GM19328 (cell line): ENCODE measurements around the gene SLC7A9.
"Not testable (repeated sequence)": the region's sequence is repeated elsewhere in the genome, so short reads cannot be mapped to it uniquely, and the experiment has no call there.

Experiments used
- ATAC-seq: cut with Tn5 transposase; IDR thresholded peaks from one replicate; pipeline ENCODE4 v1.9.1; 2021; ENCODE audit warnings: mild to moderate bottlenecking, moderate library complexity; ENCODE audit not compliant: unreplicated experiment

SLC7A9 gene

GRCh38 chr19:32885255-32885654 lies 15.7 kb upstream of the SLC7A9 start:
- ATAC-seq, result not testable (repeated sequence)

GRCh38 chr19:32881766-32882165 lies 12.2 kb upstream of the SLC7A9 start:
- ATAC-seq, result no peak

GRCh38 chr19:32880622-32881021 lies 11.1 kb upstream of the SLC7A9 start:
- ATAC-seq, result no peak

DNA sequence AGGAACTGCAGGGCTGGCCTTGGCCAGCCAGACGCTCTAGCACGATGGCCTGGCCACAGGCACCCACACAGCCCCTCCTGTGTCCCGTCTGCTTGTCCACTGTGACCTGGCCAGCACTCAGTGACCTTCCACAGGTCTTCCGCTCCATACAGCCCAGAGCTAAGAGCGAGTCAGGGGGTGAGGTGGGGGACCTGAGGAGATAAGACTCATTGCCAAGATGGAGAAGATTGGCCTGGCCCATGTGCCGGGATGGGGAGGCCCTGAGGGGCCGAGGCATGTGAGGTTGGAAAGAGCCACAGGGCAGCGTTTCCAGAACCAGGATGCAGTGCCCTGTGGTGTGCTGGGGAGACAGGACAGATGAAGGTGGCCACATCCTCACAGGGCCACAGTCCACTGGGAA lies 10.2 kb upstream of the SLC7A9 start:
- no peak for ATAC-seq

DNA sequence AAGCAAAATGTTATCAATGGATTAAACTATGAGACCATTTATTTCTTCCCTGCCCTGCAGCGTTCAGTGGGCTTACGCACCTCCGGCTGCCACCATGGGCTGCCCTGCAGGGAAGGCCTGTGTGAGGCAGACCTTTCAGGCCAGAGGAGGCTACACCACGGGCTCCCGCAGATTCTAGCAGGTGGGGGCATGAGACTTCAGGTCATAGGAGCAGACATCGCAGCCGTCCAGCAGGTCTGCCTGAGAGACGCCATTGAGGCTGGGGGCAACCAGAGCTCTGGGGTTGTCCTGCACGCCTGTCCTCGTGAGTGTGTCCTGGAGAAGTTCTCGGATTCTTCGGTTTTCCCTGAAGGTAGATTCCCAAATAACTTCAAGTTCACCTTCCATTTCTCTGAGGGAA lies 9.4 kb upstream of the SLC7A9 start:
- no peak for ATAC-seq

DNA sequence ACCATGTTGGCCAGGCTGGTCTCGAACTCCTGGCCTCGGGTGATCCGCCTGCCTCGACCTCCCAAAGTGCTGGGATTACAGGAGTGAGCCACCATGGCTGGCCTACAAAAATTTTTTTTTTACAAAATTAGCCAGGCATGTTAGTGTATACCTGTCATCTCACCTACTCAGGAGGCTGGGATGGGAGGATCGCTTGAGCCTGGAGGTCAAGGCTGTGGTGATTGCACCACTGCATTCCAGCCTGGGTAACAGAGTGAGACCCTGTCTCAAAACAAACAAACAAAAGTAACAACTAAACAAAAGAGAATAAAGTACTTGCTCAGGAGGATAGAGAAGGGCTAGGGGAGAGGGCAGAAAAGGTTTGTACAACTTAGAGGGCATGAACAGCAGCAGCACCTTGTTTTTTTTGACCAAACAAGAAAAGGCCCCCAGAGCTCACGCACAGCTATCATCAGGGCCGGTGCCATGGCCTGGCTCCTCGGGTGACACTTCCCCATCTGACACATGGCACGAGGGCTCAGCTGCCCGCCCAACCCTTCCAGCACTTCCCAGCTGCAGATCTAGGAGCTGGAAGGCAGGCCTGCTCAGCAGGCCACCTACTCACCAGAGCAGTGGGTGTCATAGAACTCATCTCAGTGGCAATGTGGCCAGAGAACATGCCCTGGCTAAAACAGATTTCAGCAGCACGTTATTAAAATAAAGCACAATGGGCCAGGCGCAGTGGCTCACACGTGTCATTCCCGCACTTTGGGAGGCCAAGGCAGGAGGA lies 8.6 kb upstream of the SLC7A9 start:
- ATAC-seq, result no peak

GRCh38 chr19:32877323-32877912 lies 7.9 kb upstream of the SLC7A9 start:
- ATAC-seq, result no peak

GRCh38 chr19:32876919-32877285 lies 7.3 kb upstream of the SLC7A9 start:
- ATAC-seq, result no peak

GRCh38 chr19:32876236-32876918 lies 6.8 kb upstream of the SLC7A9 start:
- ATAC-seq, result no peak

GRCh38 chr19:32875428-32875827 lies 5.9 kb upstream of the SLC7A9 start:
- no peak for ATAC-seq

DNA sequence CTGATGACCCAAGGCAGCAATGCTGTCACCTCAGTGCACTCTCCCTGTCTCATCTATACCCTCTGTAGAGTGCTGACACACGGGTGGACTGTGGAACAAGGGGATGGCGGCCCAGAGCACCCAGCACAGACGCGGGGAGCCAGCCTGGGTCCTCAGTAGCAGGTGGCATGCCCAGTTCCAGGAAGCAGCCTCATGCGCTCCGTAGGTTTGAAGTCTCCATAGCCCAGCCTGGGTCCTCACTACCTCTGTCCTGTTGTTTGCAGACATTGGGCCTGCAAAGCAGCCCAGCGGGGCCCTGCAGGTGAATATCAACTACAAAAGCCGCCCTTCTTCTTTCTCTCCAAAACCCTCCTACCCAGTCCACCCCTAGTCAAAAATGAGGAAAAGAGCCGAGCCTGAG lies 5.0 kb upstream of the SLC7A9 start:
- ATAC-seq, result no peak

DNA sequence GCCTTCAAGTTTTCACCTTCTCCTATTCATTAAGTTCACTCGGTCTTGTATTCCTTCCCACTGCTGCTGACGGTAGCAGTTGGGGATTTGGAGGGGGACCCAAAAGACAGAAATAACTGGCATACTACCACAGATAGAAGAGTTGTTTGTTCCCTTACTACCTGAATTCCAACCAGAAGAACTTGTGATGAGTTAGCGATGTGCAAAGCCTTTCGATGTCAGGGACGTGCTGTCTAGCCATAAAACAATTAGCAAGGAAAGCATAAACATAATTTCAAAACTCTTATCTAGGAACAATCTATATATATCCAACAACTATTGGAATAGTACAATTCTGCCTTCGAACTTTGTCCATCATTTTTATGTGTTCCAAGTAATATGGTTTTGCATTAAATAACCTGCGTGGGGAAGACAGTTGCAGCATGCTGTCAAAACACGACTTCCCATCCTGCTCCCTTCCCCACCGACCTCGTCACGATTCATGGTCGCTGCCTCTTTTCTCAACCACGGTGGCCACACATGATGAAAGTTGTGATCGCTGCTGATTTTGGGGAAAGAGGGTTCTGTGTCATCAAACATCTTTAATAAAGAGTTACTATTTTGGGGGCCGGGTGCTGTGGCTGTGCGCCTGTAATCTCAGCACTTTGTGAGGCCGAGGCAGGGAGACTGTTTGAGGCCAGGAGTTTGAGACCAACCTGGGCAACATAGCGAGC lies 3.8 kb upstream of the SLC7A9 start:
- ATAC-seq, result no peak

DNA sequence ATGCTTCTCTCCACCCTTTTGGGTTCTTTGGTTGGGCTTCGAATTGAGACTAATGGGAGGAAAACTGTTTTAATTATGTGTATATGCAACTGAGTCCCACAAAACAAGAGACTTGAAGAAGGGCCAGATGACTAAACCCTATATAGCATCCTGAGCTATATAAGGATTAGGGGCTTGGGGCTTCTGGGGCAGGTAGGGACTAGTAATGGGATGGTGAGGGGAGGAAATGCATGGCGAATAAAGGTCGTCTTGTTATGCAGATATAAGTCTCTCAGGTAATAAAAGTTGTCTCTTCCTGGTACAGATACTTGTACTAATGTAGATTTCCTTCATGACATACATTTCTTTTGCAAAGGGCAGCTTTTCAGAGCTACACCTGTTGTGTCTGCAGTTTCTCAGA lies 2.8 kb upstream of the SLC7A9 start:
- no peak for ATAC-seq

DNA sequence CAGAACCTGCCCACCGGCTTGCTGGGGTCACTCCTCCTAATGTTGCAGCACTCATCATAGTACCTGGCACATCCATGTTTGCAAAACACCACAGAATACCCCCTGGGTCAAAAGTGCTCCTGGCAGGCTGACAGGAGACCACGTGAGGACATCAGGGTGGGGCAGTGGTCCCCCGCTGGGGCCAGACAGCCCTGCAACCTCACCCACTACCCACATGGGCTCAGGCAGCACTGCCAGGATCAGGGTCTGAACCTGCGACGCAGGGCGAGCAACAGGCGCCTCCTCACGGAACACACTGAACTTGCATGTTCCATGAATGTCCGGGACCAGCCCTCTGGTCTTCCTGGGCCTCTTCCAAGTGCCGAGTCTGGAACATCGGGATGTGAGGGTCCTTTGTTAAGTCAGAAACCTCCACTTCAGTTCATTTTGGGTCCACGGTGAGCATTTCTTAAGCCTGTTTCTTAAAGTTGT lies 1.4 kb upstream of the SLC7A9 start:
- ATAC-seq, result no peak

GRCh38 chr19:32869966-32870573 lies 503 bp upstream of the SLC7A9 start:
- no peak for ATAC-seq

DNA sequence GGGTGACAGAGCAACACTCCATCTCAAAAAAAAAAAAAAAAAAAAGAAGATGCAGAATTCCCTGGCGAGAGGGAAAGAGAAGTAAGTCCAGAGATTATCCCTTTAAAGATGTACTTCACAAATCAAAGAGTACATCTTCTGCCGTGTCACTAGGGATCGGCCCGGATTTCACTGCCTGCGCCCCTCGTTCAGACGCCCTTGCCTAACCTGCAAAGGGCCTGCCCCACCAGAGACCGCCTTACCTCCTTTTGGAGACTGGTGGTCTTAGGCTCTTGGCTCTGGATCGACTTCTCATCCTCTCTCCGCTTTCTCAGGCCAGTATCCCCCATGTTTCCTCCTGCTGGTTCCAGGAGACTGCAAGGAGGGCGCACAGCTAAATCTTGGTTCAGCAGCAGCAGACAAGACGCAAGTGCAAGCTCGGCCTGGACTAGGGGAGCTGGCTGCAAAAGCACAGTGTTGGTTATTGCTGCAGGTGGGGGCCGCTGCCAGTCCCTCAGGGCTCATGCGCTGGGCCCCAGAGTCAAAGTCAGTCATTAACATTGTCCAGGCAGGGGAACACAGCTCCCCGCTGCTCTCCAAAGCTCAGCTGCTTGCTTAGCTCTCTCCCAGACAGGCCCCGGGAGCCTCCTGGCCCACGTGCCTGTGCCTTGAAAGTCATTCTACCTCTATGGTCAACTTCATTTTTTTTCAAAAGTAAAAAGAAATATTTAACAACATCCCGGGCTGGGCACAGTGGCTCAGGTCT lies 1.2 kb downstream of the SLC7A9 start:
- ATAC-seq, result no peak

- ATAC-seq, result not testable (repeated sequence)
Measured at GRCh38 chr19:32867436-32867835, 2.1 kb downstream of the SLC7A9 start.

DNA sequence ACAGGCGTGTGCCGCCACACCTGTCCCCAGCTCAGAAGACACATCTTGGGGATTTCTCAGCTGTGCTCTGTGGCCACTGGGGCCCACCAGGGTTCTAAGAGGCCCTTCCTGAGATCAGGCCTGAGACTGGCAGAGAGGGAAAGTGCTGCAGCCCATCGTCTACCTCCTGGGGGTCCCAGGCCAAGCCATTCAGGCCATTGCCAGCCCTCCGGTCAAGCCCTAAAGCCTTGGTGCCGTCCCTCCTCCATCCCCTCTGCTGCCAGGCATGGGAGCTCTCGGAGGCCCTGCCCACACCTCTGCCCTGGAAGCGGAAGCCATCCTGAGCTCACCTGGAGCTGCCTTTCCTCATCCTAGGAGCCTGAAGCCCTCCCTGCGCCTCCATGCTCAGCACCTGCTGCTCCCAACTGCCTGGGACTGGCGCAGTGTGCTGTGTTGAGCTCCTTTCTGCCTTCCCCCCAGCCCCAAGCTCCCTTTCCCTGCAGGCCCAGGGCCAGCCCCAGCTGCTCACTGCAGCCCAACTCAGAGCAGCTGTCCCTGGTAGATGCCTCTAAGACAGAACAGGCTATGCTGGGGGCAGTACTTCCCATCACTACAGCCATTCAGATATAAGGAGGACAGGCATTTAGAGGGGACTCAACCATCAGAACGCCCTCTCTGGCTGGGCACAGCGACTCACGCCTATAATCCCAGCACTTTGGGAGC lies 2.9 kb downstream of the SLC7A9 start:
- ATAC-seq, result no peak

GRCh38 chr19:32866061-32866460 lies 3.5 kb downstream of the SLC7A9 start:
- no peak for ATAC-seq

- no peak for ATAC-seq
Measured at GRCh38 chr19:32865326-32865725, 4.2 kb downstream of the SLC7A9 start.
